ENCODE data around the gene PRSS21.

DNA sequence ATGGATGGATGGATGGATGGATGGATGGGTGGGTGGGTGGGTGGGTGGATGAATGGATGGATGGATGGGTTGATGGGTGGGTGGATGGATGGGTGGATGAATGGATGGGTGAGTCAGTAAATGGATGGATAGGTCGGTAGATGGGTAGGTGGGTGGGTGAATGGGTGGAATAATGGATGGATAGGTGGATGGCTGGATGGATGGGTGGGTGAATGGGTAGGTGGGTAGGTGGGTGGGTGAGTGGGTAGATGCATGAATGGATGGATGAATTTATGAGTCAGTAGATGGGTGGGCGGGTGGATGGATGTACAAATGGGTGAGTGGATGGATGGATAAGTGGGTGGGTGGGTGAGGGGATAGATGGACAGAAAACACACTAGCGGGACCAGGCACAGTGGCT, 17.9 kb downstream of the PRSS21 start:
- TF ChIP-seq EZH2phosphoT487 (IDR thresholded peaks at IDR 0.05; ENCODE audit: insufficient read depth, low read depth) (no peak), EZH2 (IDR thresholded peaks at IDR 0.05; ENCODE audit: insufficient read depth, poor library complexity, severe bottlenecking) (no peak)
